ENCODE measurements around the gene LINC00305. TPM values are rescaled to one million over a fixed set of nuclear protein-coding genes. Genes with fewer than 3 reads are reported as not detected.

Gene LINC00305
- total and polyA plus RNA-seq, 9 donors = not detected

GRCh38 chr18:64095056-64095455 is 53.8 kb downstream of the LINC00305 start:
- no peaks in the 10 kb centered on the region for H3K4me1 ChIP-seq (ENCODE audit: control insufficient read depth, insufficient read depth, low read length)
- WGBS (ENCODE audit: insufficient coverage) = no CpG with 5 or more reads among the region's 1 CpG
- no peaks in the 10 kb centered on the region for H3K27me3 ChIP-seq (ENCODE audit: control insufficient read depth, insufficient read depth, low read length)
- H3K4me3 ChIP-seq (ENCODE audit: low read length) = no peak overlapping the region
- no peak for DNase-seq
- H3K27ac ChIP-seq (ENCODE audit: low read length) = no peak overlapping the region
- H3K9me3 ChIP-seq (replicated peaks; ENCODE audit: control insufficient read depth, low read depth, low read length) = no peaks in the 10 kb centered on the region
- H3K36me3 ChIP-seq (ENCODE audit: control insufficient read depth, insufficient read depth, low read length) = no peaks in the 10 kb centered on the region

DNA sequence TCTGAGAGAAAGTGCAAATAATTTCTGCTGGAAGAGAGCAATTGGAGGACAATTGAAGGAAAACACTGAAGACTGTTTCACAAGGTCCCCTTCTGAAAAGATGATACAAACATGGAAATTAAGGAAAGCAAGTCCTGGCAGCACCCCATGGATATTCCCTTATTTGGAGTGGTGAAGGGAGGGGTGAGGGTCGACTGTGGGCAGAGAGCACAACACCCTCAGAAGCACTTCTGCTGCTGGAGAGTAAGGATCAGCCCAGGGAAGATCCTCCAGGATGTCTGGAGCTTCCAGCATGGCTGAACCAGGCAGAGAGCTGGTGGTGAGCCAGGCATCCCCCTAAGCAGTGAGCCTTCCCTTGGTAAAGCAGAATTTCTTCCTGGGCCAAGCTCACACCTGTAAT is 54.7 kb downstream of the LINC00305 start:
- H3K4me1 ChIP-seq (ENCODE audit: control insufficient read depth, insufficient read depth, low read length) = no peaks in the 10 kb centered on the region
- WGBS (ENCODE audit: insufficient coverage) = 17% methylated on average over 1 of the region's 1 CpG
- no peaks in the 10 kb centered on the region for H3K9me3 ChIP-seq (replicated peaks; ENCODE audit: control insufficient read depth, low read depth, low read length)
- no peak for DNase-seq
- no peaks in the 10 kb centered on the region for H3K36me3 ChIP-seq (ENCODE audit: control insufficient read depth, insufficient read depth, low read length)
- no peaks in the 10 kb centered on the region for H3K27me3 ChIP-seq (ENCODE audit: control insufficient read depth, insufficient read depth, low read length)
- no peak overlapping the region for H3K27ac ChIP-seq (ENCODE audit: low read length)
- H3K4me3 ChIP-seq (ENCODE audit: low read length) = no peak overlapping the region

- H3K4me3 ChIP-seq (ENCODE audit: low read length) = no peak overlapping the region
- no peaks in the 10 kb centered on the region for H3K9me3 ChIP-seq (replicated peaks; ENCODE audit: control insufficient read depth, low read depth, low read length)
- H3K4me1 ChIP-seq (ENCODE audit: control insufficient read depth, insufficient read depth, low read length) = no peaks in the 10 kb centered on the region
- no peak for DNase-seq
- no peaks in the 10 kb centered on the region for H3K27me3 ChIP-seq (ENCODE audit: control insufficient read depth, insufficient read depth, low read length)
- no peaks in the 10 kb centered on the region for H3K36me3 ChIP-seq (ENCODE audit: control insufficient read depth, insufficient read depth, low read length)
- H3K27ac ChIP-seq (ENCODE audit: low read length) = no peak overlapping the region
These were observed 57.4 kb downstream of the LINC00305 start for GRCh38 chr18:64091526-64091925.

- no peak overlapping the region for H3K27ac ChIP-seq (ENCODE audit: low read length)
- WGBS (ENCODE audit: insufficient coverage) = no CpG with 5 or more reads among the region's 2 CpGs
- H3K27me3 ChIP-seq (ENCODE audit: control insufficient read depth, insufficient read depth, low read length) = no peaks in the 10 kb centered on the region
- no peaks in the 10 kb centered on the region for H3K4me1 ChIP-seq (ENCODE audit: control insufficient read depth, insufficient read depth, low read length)
- no peaks in the 10 kb centered on the region for H3K36me3 ChIP-seq (ENCODE audit: control insufficient read depth, insufficient read depth, low read length)
- H3K4me3 ChIP-seq (ENCODE audit: low read length) = no peak overlapping the region
- DNase-seq = no peak
- H3K9me3 ChIP-seq (replicated peaks; ENCODE audit: control insufficient read depth, low read depth, low read length) = no peaks in the 10 kb centered on the region
These were observed 58.0 kb downstream of the LINC00305 start for GRCh38 chr18:64090876-64091275.

GRCh38 chr18:64083916-64084315 is 65.0 kb downstream of the LINC00305 start:
- Histone ChIP-seq H3K27me3 (ENCODE audit: control insufficient read depth, insufficient read depth, low read length) (no peaks in the 10 kb centered on the region), H3K4me1 (ENCODE audit: control insufficient read depth, insufficient read depth, low read length) (no peaks in the 10 kb centered on the region), H3K4me3 (ENCODE audit: low read length) (no peak overlapping the region), H3K27ac (ENCODE audit: low read length) (no peak overlapping the region), H3K36me3 (ENCODE audit: control insufficient read depth, insufficient read depth, low read length) (no peaks in the 10 kb centered on the region), H3K9me3 (replicated peaks; ENCODE audit: control insufficient read depth, low read depth, low read length) (no peaks in the 10 kb centered on the region)
- no peak for DNase-seq
- no CpG with 5 or more reads among the region's 1 CpG for whole genome bisulfite sequencing (ENCODE audit: insufficient coverage)

GRCh38 chr18:64082513-64082912 is 66.4 kb downstream of the LINC00305 start:
- H3K27ac ChIP-seq (ENCODE audit: low read length) = no peak overlapping the region
- no peaks in the 10 kb centered on the region for H3K27me3 ChIP-seq (ENCODE audit: control insufficient read depth, insufficient read depth, low read length)
- no peaks in the 10 kb centered on the region for H3K9me3 ChIP-seq (replicated peaks; ENCODE audit: control insufficient read depth, low read depth, low read length)
- no peaks in the 10 kb centered on the region for H3K4me1 ChIP-seq (ENCODE audit: control insufficient read depth, insufficient read depth, low read length)
- no peak overlapping the region for H3K4me3 ChIP-seq (ENCODE audit: low read length)
- DNase-seq = no peak
- no peaks in the 10 kb centered on the region for H3K36me3 ChIP-seq (ENCODE audit: control insufficient read depth, insufficient read depth, low read length)

- Histone ChIP-seq H3K4me3 (ENCODE audit: low read length) (no peak overlapping the region), H3K4me1 (ENCODE audit: control insufficient read depth, insufficient read depth, low read length) (no peaks in the 10 kb centered on the region), H3K27ac (ENCODE audit: low read length) (no peak overlapping the region), H3K36me3 (ENCODE audit: control insufficient read depth, insufficient read depth, low read length) (no peaks in the 10 kb centered on the region), H3K27me3 (ENCODE audit: control insufficient read depth, insufficient read depth, low read length) (no peaks in the 10 kb centered on the region), H3K9me3 (replicated peaks; ENCODE audit: control insufficient read depth, low read depth, low read length) (no peaks in the 10 kb centered on the region)
- DNase-seq = no peak
- WGBS (ENCODE audit: insufficient coverage) = no CpG with 5 or more reads among the region's 1 CpG
These were observed 66.8 kb downstream of the LINC00305 start for GRCh38 chr18:64082054-64082453.

DNA sequence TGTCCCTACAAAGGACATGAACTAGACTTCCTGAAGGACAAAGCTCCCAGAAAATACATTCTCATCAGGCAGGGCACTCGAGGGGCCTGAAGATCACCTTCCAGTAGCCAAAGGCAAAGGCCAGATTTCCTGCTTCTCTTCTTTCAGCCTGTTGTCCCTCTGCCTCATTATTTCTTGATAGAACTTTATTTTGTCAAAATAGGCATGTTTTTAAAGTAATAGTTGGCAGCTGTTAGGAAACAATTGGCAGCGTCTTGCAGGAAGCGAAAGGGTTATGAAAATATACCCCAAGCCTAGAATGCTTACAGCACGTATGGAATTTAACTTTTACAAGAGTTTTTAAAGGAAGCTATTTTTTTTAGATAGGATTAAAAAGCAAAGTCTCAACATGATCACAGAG is 74.9 kb downstream of the LINC00305 start:
- Histone ChIP-seq H3K36me3 (ENCODE audit: control insufficient read depth, insufficient read depth, low read length) (no peaks in the 10 kb centered on the region), H3K9me3 (replicated peaks; ENCODE audit: control insufficient read depth, low read depth, low read length) (no peaks in the 10 kb centered on the region), H3K27me3 (ENCODE audit: control insufficient read depth, insufficient read depth, low read length) (no peaks in the 10 kb centered on the region), H3K4me3 (ENCODE audit: low read length) (no peak overlapping the region), H3K27ac (ENCODE audit: low read length) (no peak overlapping the region), H3K4me1 (ENCODE audit: control insufficient read depth, insufficient read depth, low read length) (no peaks in the 10 kb centered on the region)
- DNase-seq = no peak
- 33% methylated on average over 1 of the region's 4 CpGs for WGBS (ENCODE audit: insufficient coverage)

- no peaks in the 10 kb centered on the region for H3K36me3 ChIP-seq (ENCODE audit: control insufficient read depth, insufficient read depth, low read length)
- H3K27ac ChIP-seq (ENCODE audit: low read length) = no peak overlapping the region
- no peaks in the 10 kb centered on the region for H3K4me1 ChIP-seq (ENCODE audit: control insufficient read depth, insufficient read depth, low read length)
- H3K27me3 ChIP-seq (ENCODE audit: control insufficient read depth, insufficient read depth, low read length) = no peaks in the 10 kb centered on the region
- no peak for DNase-seq
- WGBS (ENCODE audit: insufficient coverage) = no CpG with 5 or more reads among the region's 3 CpGs
- H3K9me3 ChIP-seq (replicated peaks; ENCODE audit: control insufficient read depth, low read depth, low read length) = no peaks in the 10 kb centered on the region
- H3K4me3 ChIP-seq (ENCODE audit: low read length) = no peak overlapping the region
These were observed 93.9 kb downstream of the LINC00305 start for GRCh38 chr18:64055019-64055418.

- DNase-seq = no peak
- Histone ChIP-seq H3K9me3 (replicated peaks; ENCODE audit: control insufficient read depth, low read depth, low read length) (no peaks in the 10 kb centered on the region), H3K4me1 (ENCODE audit: control insufficient read depth, insufficient read depth, low read length) (no peaks in the 10 kb centered on the region), H3K27ac (ENCODE audit: low read length) (no peak overlapping the region), H3K4me3 (ENCODE audit: low read length) (no peak overlapping the region), H3K36me3 (ENCODE audit: control insufficient read depth, insufficient read depth, low read length) (no peaks in the 10 kb centered on the region), H3K27me3 (ENCODE audit: control insufficient read depth, insufficient read depth, low read length) (no peaks in the 10 kb centered on the region)
- no CpG with 5 or more reads among the region's 1 CpG for WGBS (ENCODE audit: insufficient coverage)
These were observed 95.6 kb downstream of the LINC00305 start for GRCh38 chr18:64053246-64053645.

DNA sequence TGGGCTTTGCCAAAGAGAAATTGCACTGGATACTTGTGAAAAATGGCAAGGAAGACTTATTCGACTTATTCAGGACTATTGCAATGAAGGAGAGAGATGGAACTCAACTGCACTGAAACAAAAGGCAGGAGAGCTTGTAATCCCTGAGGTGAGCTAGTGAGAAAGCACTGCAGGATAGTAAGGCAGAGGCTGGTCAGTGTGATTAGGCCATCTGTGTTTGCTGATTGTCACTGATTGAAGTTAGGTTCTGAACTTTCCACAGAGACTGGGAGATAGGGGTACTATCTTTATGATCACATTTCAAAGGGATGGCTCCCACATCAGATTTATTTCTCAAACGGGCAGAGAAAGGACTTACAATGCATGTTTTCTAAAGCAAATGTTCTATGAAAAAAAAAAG is 96.1 kb downstream of the LINC00305 start:
- Histone ChIP-seq H3K27ac (ENCODE audit: low read length) (no peak overlapping the region), H3K4me3 (ENCODE audit: low read length) (no peak overlapping the region), H3K27me3 (ENCODE audit: control insufficient read depth, insufficient read depth, low read length) (no peaks in the 10 kb centered on the region), H3K4me1 (ENCODE audit: control insufficient read depth, insufficient read depth, low read length) (no peaks in the 10 kb centered on the region), H3K36me3 (ENCODE audit: control insufficient read depth, insufficient read depth, low read length) (no peaks in the 10 kb centered on the region), H3K9me3 (replicated peaks; ENCODE audit: control insufficient read depth, low read depth, low read length) (no peaks in the 10 kb centered on the region)
- WGBS (ENCODE audit: insufficient coverage) = 80% methylated on average over 1 of the region's 2 CpGs
- no peak for DNase-seq

All from muscle of leg (tissue), 11 donors.